HAP-1 (cell line): Measurements from ENCODE around the gene CCDC192.

ENCODE experiments used
- DNase-seq, 2 experiments: peaks; one replicate each; pipeline ENCODE4 v3.0.0-alpha.2; 2016 to 2020; ENCODE audit warnings: low spot score in 2 of 2
- H3K27me3 ChIP-seq: fragments of 250-450 bp; sonication (Bioruptor Pico); 2 replicates; pipeline ENCODE4 v1.5.1; 2020; ENCODE audit warnings: low read depth, mild to moderate bottlenecking, moderate library complexity
- H3K36me3 ChIP-seq: fragments of 250-450 bp; sonication (Bioruptor Pico); replicated peaks from 2 replicates; pipeline ENCODE4 v1.5.1; 2020; ENCODE audit warnings: mild to moderate bottlenecking
- H3K4me1 ChIP-seq: fragments of 250-450 bp; sonication (Bioruptor Pico); 2 replicates; pipeline ENCODE4 v1.5.1; 2020; ENCODE audit warnings: mild to moderate bottlenecking
- H3K4me3 ChIP-seq: fragments of 250-450 bp; sonication (Bioruptor Pico); 2 replicates; pipeline ENCODE4 v1.5.1; 2020; ENCODE audit warnings: mild to moderate bottlenecking, moderate library complexity
- H3K9me3 ChIP-seq: fragments of 250-450 bp; sonication (Bioruptor Pico); 2 replicates; pipeline ENCODE4 v1.5.1; 2020; ENCODE audit warnings: mild to moderate bottlenecking, moderate library complexity
- in situ Hi-C: fragments of 300-500 bp; cut with MboI; formaldehyde crosslinking; loops from 3 replicates; pipeline ENCODE4 v1.14.3; 2020; ENCODE audit warnings: low sequenced_read_pairs, inconsistent platforms, mixed read lengths

CCDC192 gene

GRCh38 chr5:127813633-127814587 is 110.7 kb downstream of the CCDC192 start:
- in situ Hi-C loops: no loop called here
- no peak overlapping the region for H3K4me3 ChIP-seq
- peaks cover 17% of the 10 kb centered on the region for H3K4me1 ChIP-seq
- no peaks in the 10 kb centered on the region for H3K27me3 ChIP-seq
- H3K36me3 ChIP-seq: no peaks in the 10 kb centered on the region
- 0 out of 2 replicates have a peak, but pooled peaks cover 2% of the 10 kb centered on the region for H3K9me3 ChIP-seq
- DNase-seq: peak; percentile 12

DNA sequence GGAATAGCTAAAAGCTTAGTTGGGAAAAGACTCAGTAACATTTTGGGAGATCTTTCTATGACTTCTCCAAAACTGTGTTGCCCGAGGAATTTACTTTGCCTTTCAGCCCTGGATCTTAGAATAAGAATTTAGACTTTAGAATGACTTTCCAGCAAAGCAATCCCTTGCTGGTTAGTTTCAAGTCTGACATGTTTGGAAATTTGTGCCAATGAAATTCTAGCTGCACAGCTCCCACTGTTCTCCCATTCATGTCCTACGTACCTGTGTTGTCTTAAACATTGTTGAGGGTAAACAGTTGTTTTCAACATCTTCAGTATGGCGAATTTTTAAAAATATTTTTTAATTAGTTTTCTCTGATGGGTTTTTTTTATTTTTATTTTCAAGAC is 111.4 kb downstream of the CCDC192 start:
- no peak for DNase-seq
- H3K4me1 ChIP-seq: peaks cover 11% of the 10 kb centered on the region
- H3K27me3 ChIP-seq: no peaks in the 10 kb centered on the region
- H3K36me3 ChIP-seq: no peaks in the 10 kb centered on the region
- H3K4me3 ChIP-seq: no peak overlapping the region
- in situ Hi-C loops: no loop called here
- 0 out of 2 replicates have a peak, but pooled peaks cover 2% of the 10 kb centered on the region for H3K9me3 ChIP-seq

DNA sequence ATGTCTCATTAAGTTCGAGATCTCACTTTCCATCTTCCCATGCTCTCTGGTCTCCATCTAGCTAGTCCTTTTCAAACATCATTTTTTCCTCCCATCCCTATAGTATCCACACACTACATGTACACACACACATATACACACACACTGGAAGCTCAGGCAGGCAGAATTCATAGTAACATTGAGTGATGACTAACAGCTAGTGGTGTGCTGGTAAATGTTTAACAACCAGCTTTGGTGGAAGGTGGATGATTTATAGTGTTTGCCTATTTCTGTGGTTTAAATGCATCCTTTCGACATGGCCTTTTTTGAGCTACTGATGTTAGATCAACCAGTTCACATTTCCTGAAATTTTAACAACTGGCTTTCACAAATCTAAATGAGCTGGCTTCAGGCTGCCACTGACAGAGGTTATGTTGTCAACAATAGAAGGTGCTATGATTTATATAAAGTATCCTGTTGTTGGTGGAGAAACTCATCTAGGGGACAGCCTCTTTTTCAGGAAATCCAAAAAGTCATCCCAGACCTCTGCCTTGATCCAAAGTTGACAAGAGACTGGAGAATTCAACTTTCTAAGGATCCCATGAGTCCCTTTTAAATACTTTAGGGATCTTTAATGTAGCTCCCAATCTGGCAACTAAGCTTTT is 117.8 kb downstream of the CCDC192 start:
- Histone ChIP-seq H3K27me3 (no peaks in the 10 kb centered on the region), H3K36me3 (no peaks in the 10 kb centered on the region), H3K4me1 (no peaks in the 10 kb centered on the region), H3K4me3 (no peak overlapping the region), H3K9me3 (no peaks in the 10 kb centered on the region)
- no peak for DNase-seq
- in situ Hi-C loops: no loop called here

DNA sequence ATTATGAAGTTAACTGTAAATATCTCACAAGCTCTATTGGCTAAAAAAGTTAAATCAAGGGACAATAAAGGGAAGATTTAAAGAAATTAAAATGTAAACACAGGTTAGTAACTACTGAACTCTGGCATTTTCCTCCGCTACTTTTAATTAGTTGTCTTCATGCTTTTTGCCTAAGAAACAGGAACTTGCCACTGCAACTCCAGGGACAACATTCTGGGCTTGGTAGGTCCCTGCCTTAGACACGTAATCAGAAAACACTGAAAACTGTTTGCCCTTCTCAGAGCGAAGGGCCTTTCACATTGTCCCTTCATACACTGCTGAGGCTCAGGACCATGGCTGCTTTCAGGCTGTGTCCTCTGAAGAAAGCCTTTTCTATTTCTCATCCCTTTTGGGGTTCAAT is 118.7 kb downstream of the CCDC192 start:
- Histone ChIP-seq H3K27me3 (no peaks in the 10 kb centered on the region), H3K36me3 (no peaks in the 10 kb centered on the region), H3K4me3 (no peak overlapping the region), H3K4me1 (no peaks in the 10 kb centered on the region), H3K9me3 (no peaks in the 10 kb centered on the region)
- no peak for DNase-seq
- in situ Hi-C loops: no loop called here

DNA sequence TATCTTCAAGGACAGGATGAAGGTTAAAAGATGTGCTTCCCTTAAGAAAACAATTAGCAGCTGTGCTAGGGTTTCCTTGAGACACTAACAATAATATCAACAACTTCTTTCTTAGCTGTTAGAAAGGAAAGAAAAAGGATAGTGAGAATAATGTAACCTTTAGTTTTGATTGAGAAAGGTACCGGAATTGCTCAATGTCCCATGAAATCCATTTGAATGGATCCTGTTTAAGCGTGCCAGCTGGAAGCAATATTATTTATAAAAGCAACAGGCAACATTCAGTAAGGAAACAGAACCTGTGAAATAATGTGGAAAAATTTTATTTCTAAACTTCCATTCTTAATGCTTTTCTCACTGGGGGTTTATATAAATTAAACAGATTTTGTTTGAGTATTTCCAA is 120.9 kb downstream of the CCDC192 start:
- Histone ChIP-seq H3K27me3 (no peaks in the 10 kb centered on the region), H3K36me3 (no peaks in the 10 kb centered on the region), H3K9me3 (no peaks in the 10 kb centered on the region), H3K4me3 (no peak overlapping the region), H3K4me1 (no peaks in the 10 kb centered on the region)
- no peak for DNase-seq
- in situ Hi-C loops: no loop called here

GRCh38 chr5:127826011-127826410 is 122.8 kb downstream of the CCDC192 start:
- no peak overlapping the region for H3K4me3 ChIP-seq

DNA sequence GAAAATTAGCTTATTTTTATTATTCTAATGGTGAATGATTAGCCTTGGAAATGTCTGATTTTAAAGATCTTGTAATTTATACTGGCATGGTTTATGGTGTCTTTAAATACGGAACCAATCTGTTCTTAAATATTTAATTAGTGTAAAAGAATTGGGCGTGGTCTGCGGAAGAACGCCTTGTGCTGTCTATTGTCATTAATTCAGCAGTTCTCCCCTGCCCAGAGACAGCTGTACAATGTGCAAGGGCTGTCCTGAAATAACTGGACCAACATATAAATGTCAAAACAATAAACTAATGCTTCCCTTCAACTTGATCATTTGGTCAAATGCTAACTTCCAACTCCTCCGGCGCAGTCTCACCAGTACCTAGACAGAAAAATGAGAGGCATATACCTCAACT is 124.3 kb downstream of the CCDC192 start:
- Histone ChIP-seq H3K9me3 (no peaks in the 10 kb centered on the region), H3K36me3 (no peaks in the 10 kb centered on the region), H3K4me1 (no peaks in the 10 kb centered on the region), H3K4me3 (no peak overlapping the region), H3K27me3 (no peaks in the 10 kb centered on the region)
- in situ Hi-C loops: no loop called here
- no peak for DNase-seq

More at GRCh38 chr5:127826011-127826410, 122.8 kb downstream of the CCDC192 start:
- DNase-seq: no peak
- Histone ChIP-seq H3K36me3 (no peaks in the 10 kb centered on the region), H3K4me1 (no peaks in the 10 kb centered on the region), H3K9me3 (no peaks in the 10 kb centered on the region), H3K27me3 (no peaks in the 10 kb centered on the region)
- in situ Hi-C loops: no loop called here

DNA sequence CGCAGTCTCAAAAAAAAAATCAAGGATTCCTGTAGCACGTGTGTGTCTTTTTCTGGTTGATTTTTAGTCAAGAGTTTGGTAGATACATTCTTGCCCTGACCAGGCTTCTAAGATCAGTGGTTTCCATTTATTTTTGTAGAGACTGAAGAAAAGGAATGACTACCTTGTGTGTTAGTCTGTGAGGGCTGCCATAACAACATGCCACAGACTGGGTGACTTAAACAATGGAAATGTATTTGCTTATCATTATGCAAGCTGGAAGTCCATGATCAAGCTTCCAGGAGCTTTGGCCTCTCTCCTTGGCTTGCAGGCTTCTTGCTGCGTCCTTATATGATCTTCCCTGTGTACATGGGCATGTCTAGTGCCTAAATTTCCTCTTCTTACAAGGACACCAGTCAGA is 127.0 kb downstream of the CCDC192 start:
- no peaks in the 10 kb centered on the region for H3K9me3 ChIP-seq
- in situ Hi-C loops: no loop called here
- no peak for DNase-seq
- H3K27me3 ChIP-seq: no peaks in the 10 kb centered on the region
- H3K4me1 ChIP-seq: peaks cover 12% of the 10 kb centered on the region
- no peak overlapping the region for H3K4me3 ChIP-seq
- H3K36me3 ChIP-seq: no peaks in the 10 kb centered on the region

GRCh38 chr5:127830829-127831598 is 127.8 kb downstream of the CCDC192 start:
- Histone ChIP-seq H3K4me3 (no peak overlapping the region), H3K9me3 (peaks cover 2% of the 10 kb centered on the region; the same call in 1 of the 2 replicates), H3K4me1 (peaks cover 14% of the 10 kb centered on the region), H3K36me3 (no peaks in the 10 kb centered on the region), H3K27me3 (no peaks in the 10 kb centered on the region)
- in situ Hi-C loops: no loop called here
- no peak for DNase-seq

DNA sequence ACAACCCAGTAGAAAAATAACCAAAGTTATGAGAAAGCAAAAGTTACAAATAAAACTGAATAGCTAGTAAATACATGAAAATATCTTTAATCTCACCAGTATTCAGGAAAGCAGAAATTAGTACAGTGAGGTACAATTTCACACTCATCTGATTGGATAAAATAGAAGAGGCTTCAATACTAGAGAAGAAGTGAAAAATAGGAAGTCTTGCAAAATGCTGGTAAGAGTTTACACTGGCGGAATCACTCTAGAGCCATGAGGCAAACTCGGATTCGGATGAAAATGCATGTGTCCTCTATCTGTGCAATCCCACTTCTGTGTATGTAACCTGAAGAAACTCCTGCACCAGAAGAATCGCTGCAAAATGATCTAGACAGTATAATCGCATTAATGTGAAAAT is 128.9 kb downstream of the CCDC192 start:
- in situ Hi-C loops: no loop called here
- H3K9me3 ChIP-seq: peaks cover 2% of the 10 kb centered on the region; the same call in 1 of the 2 replicates
- peaks cover 14% of the 10 kb centered on the region for H3K4me1 ChIP-seq
- no peak for DNase-seq
- H3K27me3 ChIP-seq: no peaks in the 10 kb centered on the region
- no peak overlapping the region for H3K4me3 ChIP-seq
- no peaks in the 10 kb centered on the region for H3K36me3 ChIP-seq

DNA sequence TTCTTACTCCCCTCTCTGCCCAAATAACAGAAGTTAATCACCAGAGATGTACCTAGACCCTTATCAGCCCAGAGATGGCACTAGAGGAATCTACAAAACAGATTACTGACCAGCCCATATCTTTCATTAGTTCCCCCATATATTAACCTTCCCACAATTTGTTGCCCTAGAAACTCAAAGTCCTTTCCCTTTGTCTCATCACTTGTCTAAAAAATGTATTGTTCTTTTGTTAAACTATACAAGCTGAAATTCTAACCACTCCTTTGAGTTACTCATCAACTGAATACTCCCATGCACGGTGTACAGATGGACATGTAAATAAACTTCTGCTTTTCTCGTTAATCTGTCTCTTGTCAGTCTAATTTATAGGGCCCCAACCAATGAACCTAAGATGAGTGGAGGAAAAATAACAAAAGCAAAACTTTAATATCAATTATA is 130.9 kb downstream of the CCDC192 start:
- DNase-seq: peak; percentile 30 to 98
- Histone ChIP-seq H3K4me1 (peaks cover 14% of the 10 kb centered on the region), H3K4me3 (no peak overlapping the region), H3K9me3 (peaks cover 2% of the 10 kb centered on the region; the same call in 1 of the 2 replicates), H3K36me3 (no peaks in the 10 kb centered on the region), H3K27me3 (no peaks in the 10 kb centered on the region)
- in situ Hi-C loops: no loop called here

- Histone ChIP-seq H3K27me3 (no peaks in the 10 kb centered on the region), H3K36me3 (no peaks in the 10 kb centered on the region), H3K4me1 (peaks cover 14% of the 10 kb centered on the region), H3K9me3 (peaks cover 2% of the 10 kb centered on the region; the same call in 1 of the 2 replicates), H3K4me3 (no peak overlapping the region)
- peak; percentile 78 to 87 for DNase-seq
- in situ Hi-C loops: no loop called here
Observed at GRCh38 chr5:127834554-127834953, 131.4 kb downstream of the CCDC192 start.

GRCh38 chr5:127838661-127839060 is 135.5 kb downstream of the CCDC192 start:
- DNase-seq: no peak
- H3K4me1 ChIP-seq: peaks cover 11% of the 10 kb centered on the region
- H3K9me3 ChIP-seq: peaks cover 2% of the 10 kb centered on the region; the same call in 1 of the 2 replicates
- H3K27me3 ChIP-seq: no peaks in the 10 kb centered on the region
- no peaks in the 10 kb centered on the region for H3K36me3 ChIP-seq
- H3K4me3 ChIP-seq: no peak overlapping the region
- in situ Hi-C loops: no loop called here
